NT2/D1 (cell line): ENCODE data around the gene LETM1.

Source experiments
- DNase-seq: peaks from one replicate; pipeline ENCODE4 v3.0.0-alpha.2; 2011; ENCODE audit warnings: low read depth, low spot score
- H3K27me3 ChIP-seq: 2 replicates; pipeline ENCODE4 v1.6.0; 2011; ENCODE audit warnings: mild to moderate bottlenecking; ENCODE audit not compliant: insufficient read length, insufficient read depth
- H3K36me3 ChIP-seq: 2 replicates; pipeline ENCODE4 v1.6.1; 2011; ENCODE audit warnings: mild to moderate bottlenecking, low read length, mixed read lengths; ENCODE audit not compliant: insufficient read depth, insufficient read length
- H3K4me1 ChIP-seq: 2 replicates; pipeline ENCODE4 v1.5.1; 2011; ENCODE audit not compliant: insufficient read depth, insufficient read length
- H3K4me3 ChIP-seq: 2 replicates; pipeline ENCODE4 v1.5.1; 2011; ENCODE audit warnings: low read depth; ENCODE audit not compliant: insufficient read length
- H3K9ac ChIP-seq: 2 replicates; pipeline ENCODE4 v1.6.0; 2011; ENCODE audit warnings: low read depth; ENCODE audit not compliant: insufficient read length
- H3K9me3 ChIP-seq: 2 replicates; pipeline ENCODE4 v1.5.1; 2011; ENCODE audit warnings: mild to moderate bottlenecking, low read length; ENCODE audit not compliant: insufficient read depth
- SUZ12 ChIP-seq: IDR thresholded peaks from 2 replicates; pipeline ENCODE4 v1.6.1; 2011; ENCODE audit not compliant: insufficient read length, insufficient read depth; ENCODE audit errors: extremely low read depth
- YY1 ChIP-seq: IDR thresholded peaks from 2 replicates; pipeline ENCODE4 v1.6.1; 2011; ENCODE audit not compliant: insufficient read length, insufficient read depth
- ZNF274 ChIP-seq: IDR thresholded peaks from 2 replicates; pipeline ENCODE4 v1.6.1; 2011; ENCODE audit warnings: mild to moderate bottlenecking, low read depth, low read length

LETM1 gene

GRCh38 chr4:1802151-1802715 lies 53.7 kb downstream of the LETM1 start:
- no peak for DNase-seq
- no peaks in the 10 kb centered on the region for H3K27me3 ChIP-seq
- no peaks in the 10 kb centered on the region for H3K9me3 ChIP-seq
- no peak overlapping the region for H3K9ac ChIP-seq
- peaks cover 16% of the 10 kb centered on the region for H3K4me1 ChIP-seq
- TF ChIP-seq ZNF274 (no peak), SUZ12 (no peak), YY1 (no peak)
- peaks cover 93% of the 10 kb centered on the region for H3K36me3 ChIP-seq
- H3K4me3 ChIP-seq, result no peak overlapping the region

- H3K9me3 ChIP-seq, result no peaks in the 10 kb centered on the region
- H3K4me3 ChIP-seq, result no peak overlapping the region
- DNase-seq, result no peak
- TF ChIP-seq YY1, result no peak
- no peak overlapping the region for H3K9ac ChIP-seq
- H3K36me3 ChIP-seq, result peaks cover 94% of the 10 kb centered on the region
- no peaks in the 10 kb centered on the region for H3K27me3 ChIP-seq
- peaks cover 23% of the 10 kb centered on the region for H3K4me1 ChIP-seq
Measured at GRCh38 chr4:1801286-1801958, 54.5 kb downstream of the LETM1 start.

GRCh38 chr4:1800805-1801204 lies 55.2 kb downstream of the LETM1 start:
- Histone ChIP-seq H3K4me1 (peaks cover 27% of the 10 kb centered on the region), H3K9ac (peak overlapping the region; percentile 56), H3K36me3 (peaks cover 94% of the 10 kb centered on the region), H3K9me3 (no peaks in the 10 kb centered on the region), H3K27me3 (no peaks in the 10 kb centered on the region), H3K4me3 (no peak overlapping the region)
- no peak for TF ChIP-seq SUZ12
- TF ChIP-seq ZNF274, result no peak
- TF ChIP-seq YY1, result no peak
- DNase-seq, result no peak

GRCh38 chr4:1799387-1800375 lies 56.3 kb downstream of the LETM1 start:
- Histone ChIP-seq H3K9ac (no peak overlapping the region), H3K4me1 (peaks cover 32% of the 10 kb centered on the region), H3K27me3 (no peaks in the 10 kb centered on the region), H3K4me3 (no peak overlapping the region), H3K36me3 (peaks cover 87% of the 10 kb centered on the region), H3K9me3 (no peaks in the 10 kb centered on the region)
- no peak for DNase-seq
- TF ChIP-seq YY1, result no peak
- no peak for TF ChIP-seq ZNF274
- no peak for TF ChIP-seq SUZ12

- Histone ChIP-seq H3K9ac (peak overlapping the region; percentile 10), H3K4me1 (peaks cover 32% of the 10 kb centered on the region), H3K27me3 (no peaks in the 10 kb centered on the region), H3K36me3 (peaks cover 78% of the 10 kb centered on the region), H3K9me3 (no peaks in the 10 kb centered on the region), H3K4me3 (no peak overlapping the region)
- no peak for DNase-seq
- no peak for TF ChIP-seq SUZ12
- no peak for TF ChIP-seq ZNF274
Measured at GRCh38 chr4:1798580-1799386, 57.2 kb downstream of the LETM1 start.

GRCh38 chr4:1797861-1798579 lies 57.9 kb downstream of the LETM1 start:
- DNase-seq, result no peak
- Histone ChIP-seq H3K4me3 (no peak overlapping the region), H3K36me3 (peaks cover 71% of the 10 kb centered on the region), H3K9me3 (no peaks in the 10 kb centered on the region), H3K9ac (peak overlapping the region; percentile 57), H3K27me3 (no peaks in the 10 kb centered on the region), H3K4me1 (peaks cover 32% of the 10 kb centered on the region)
- no peak for TF ChIP-seq ZNF274
- TF ChIP-seq SUZ12, result no peak
- no peak for TF ChIP-seq YY1
